Activated CD4-positive, alpha-beta memory T cell treated with anti-CD3 and anti-CD28 coated beads for 36 hours (primary cell): Measurements from ENCODE around the gene CMTM5. TPM values are rescaled to one million over a fixed set of nuclear protein-coding genes. Genes with fewer than 3 reads are reported as not detected.
A peak's percentile ranks its signal among the peaks of the same experiment; 100 is the strongest.

Experiments
- CTCF ChIA-PET: fragments of 350-600 bp; sonication (Branson Sonifier 250); formaldehyde crosslinking; loops from one replicate; lab custom pipeline; 2021; ENCODE audit warnings: antibody characterized with exemption, inconsistent platforms; lab: Charles Lee
- POLR2A ChIA-PET: fragments of 350-600 bp; sonication (Branson Sonifier 250); formaldehyde crosslinking; loops from one replicate; lab custom pipeline; 2021; ENCODE audit warnings: antibody characterized with exemption; lab: Charles Lee
- DNase-seq: peaks from one replicate; pipeline ENCODE4 v3.0.0-alpha.2; 2020
- H3K27ac Mint-ChIP-seq: one replicate; pipeline ENCODE4 v1.8.0; 2021; ENCODE audit warnings: mixed read lengths
- H3K27me3 Mint-ChIP-seq: one replicate; pipeline ENCODE4 v1.8.0; 2021; ENCODE audit warnings: mixed read lengths
- H3K36me3 Mint-ChIP-seq: one replicate; pipeline ENCODE4 v1.8.0; 2021; ENCODE audit warnings: mixed read lengths
- H3K4me1 Mint-ChIP-seq: one replicate; pipeline ENCODE4 v1.8.0; 2021; ENCODE audit warnings: low read depth, mixed read lengths
- H3K4me3 Mint-ChIP-seq: one replicate; pipeline ENCODE4 v1.8.0; 2021; ENCODE audit warnings: mild to moderate bottlenecking, mixed read lengths
- H3K9me3 Mint-ChIP-seq: one replicate; pipeline ENCODE4 v1.8.0; 2021; ENCODE audit warnings: mixed read lengths
- intact Hi-C: fragments of 100-400 bp; cut with micrococcal nuclease; formaldehyde crosslinking; loops from one replicate; pipeline ENCODE4 v1.15.1; 2023
- total RNA-seq, 2 experiments: library from RNA; stranded (reverse); gene quantifications; one replicate each; pipeline ENCODE4 v1.2.3, GENCODE V29; 2021

Gene CMTM5
- total RNA-seq, 2 experiments from 2014 or later = not detected

DNA sequence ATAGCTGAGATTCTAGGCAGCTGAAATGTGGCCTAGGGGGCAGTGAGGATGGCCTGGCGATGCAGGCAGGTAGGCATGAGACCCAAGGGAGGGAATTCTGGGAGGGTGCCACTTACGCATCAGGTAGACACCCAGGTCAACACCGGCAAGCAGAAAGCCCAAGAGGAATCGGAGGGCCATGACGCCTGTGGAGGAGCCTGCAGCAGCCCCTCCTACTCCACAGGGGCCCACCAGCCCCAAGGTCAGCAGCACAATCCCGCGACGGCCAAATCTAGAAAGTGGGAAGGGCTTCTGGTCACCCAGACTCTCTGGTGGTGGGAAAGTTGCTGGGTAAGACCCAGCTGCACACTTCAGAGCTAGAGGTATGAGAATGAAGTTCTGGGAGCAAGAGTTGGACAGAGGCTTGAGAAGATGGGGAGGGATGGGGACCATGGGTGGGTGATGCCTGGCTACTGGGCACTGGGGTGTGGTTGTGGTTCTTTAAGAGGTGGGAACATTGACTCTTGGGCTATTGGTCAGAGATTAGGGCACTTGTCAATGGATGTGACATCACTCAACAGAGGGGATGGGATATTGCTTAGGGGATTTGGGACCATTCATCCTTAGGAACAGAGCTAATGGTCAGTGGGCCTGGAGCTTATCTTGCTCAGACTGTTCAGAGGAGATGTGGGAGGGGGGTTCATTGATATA, 27.5 kb upstream of the CMTM5 start:
- DNase-seq = no peak
- Mint-ChIP-seq H3K27me3 (peaks cover 24% of the 10 kb centered on the region), H3K4me3 (no peak overlapping the region), H3K36me3 (peaks cover 2% of the 10 kb centered on the region), H3K9me3 (no peaks in the 10 kb centered on the region), H3K27ac (no peak overlapping the region), H3K4me1 (peaks cover 5% of the 10 kb centered on the region)
- intact Hi-C loops = no loop called here
- POLR2A ChIA-PET = no interaction called here
- CTCF ChIA-PET = no interaction called here

DNA sequence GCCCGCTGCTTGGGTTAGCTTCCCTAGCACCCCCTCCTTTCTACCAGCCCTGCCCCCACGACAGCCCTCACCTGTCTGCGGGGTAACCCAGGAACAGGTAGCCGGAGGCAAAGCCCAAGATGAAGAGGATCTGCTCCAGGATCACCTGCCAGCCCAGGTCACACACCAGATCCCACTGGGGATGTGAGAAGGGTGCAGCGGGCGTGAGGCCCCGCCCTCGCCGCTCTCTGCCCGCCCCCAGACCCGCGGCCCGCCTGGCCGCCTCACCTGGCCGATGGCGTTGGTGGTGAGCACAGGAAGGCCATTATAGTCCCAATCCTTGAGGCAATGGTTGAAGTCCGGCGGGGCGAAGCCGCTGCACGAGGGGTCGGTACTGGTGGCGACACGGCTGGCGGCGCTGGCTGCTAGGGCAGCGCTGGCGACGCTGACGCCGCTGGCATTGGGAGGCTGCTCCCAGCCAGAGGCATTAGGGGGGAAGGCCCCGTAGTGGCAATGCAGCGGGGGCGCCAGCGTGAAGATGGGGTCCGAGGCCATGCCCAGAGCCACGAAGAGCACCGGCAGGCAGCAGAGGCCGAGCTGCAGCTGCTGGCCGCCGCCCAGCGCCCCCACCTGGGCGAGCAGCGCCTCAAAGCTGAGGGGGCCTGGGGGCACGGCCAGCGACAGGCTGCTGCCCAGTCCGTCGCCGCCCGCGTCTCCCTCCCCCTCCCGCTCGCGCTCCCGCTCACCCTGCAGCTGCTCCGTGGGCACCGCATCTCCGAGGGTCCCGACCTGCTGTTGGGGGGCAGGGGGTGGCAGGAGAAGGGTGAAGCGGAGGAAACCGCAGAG, 25.0 kb upstream of the CMTM5 start:
- ChIA-PET CTCF (interaction anchor here (0.6 to 1.1 kb wide), 4 partner anchors 10 to 946 kb away, joined by 3 to 4 read pairs (median 3); no protein-coding TSS in a partner anchor), POLR2A (no interaction called here)
- H3K36me3 Mint-ChIP-seq = peaks cover 2% of the 10 kb centered on the region
- H3K4me3 Mint-ChIP-seq = peak overlapping the region; percentile 61
- no peaks in the 10 kb centered on the region for H3K9me3 Mint-ChIP-seq
- no peak overlapping the region for H3K27ac Mint-ChIP-seq
- peaks cover 5% of the 10 kb centered on the region for H3K4me1 Mint-ChIP-seq
- DNase-seq = no peak
- H3K27me3 Mint-ChIP-seq = peaks cover 30% of the 10 kb centered on the region
- intact Hi-C loops = no loop called here

DNA sequence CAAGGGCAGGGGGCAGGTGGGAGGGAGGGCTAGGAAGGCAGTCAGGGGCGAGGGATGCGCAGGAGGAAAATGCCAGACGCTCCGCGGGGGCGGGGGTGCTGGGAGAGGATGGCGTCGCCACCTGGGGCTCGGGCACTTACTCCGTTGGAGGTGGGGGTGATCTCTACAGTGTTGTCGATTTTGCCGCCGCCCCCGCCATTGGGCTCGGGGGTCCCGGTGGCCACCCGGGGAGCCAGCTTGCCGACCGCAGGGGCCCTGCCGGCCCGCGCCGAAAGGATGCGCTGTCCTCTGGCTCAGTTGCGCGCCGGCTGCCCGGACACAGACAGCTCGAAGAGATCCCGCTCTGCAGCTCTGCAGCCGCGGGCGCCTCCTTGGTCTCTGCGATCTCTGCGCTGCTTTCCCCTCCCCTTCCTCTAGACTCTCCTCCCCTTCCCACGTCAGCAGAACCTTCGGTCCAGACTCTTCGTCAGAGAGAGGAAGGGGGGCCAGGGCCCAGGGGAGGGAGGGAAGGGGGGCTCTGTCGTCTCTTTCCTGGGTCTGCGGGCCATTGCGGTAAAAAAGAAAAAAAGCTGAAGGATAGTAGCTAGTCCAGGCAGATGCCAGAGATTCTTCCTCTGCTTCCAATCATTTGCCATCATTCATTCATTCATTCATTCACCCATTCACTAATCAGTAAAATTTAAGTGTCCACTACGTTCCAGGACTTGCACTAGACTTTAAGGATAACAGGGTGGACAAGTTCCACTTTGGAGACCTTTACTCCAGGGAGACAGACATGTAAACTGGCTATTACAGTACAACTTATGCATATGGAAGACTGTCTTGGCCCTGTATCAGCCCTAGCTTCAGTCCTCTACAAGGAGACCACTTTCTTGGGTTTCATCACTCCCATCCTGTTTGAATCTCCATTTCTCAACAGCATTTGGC, 24.1 kb upstream of the CMTM5 start, which contains the start of gene SLC22A17:
TSS of gene SLC22A17 (minus strand) at position 382 of the 927 bp plus-strand sequence.
- no peaks in the 10 kb centered on the region for H3K9me3 Mint-ChIP-seq
- peak within 1 kb of the TSS; percentile 61 for H3K4me3 Mint-ChIP-seq
- H3K27me3 Mint-ChIP-seq = peaks cover 30% of the 10 kb centered on the region
- CTCF ChIA-PET = interaction anchor here (0.5 to 1.1 kb wide), 7 partner anchors 9 to 945 kb away, joined by 3 to 6 read pairs (median 3); no protein-coding TSS in a partner anchor
- POLR2A ChIA-PET = no interaction called here
- H3K4me1 Mint-ChIP-seq = peaks cover 5% of the 10 kb centered on the region
- DNase-seq = peak; percentile 68
- intact Hi-C loops = no loop called here
- H3K27ac Mint-ChIP-seq = no peak within 1 kb of the TSS
- peaks cover 2% of the 10 kb centered on the region for H3K36me3 Mint-ChIP-seq

DNA sequence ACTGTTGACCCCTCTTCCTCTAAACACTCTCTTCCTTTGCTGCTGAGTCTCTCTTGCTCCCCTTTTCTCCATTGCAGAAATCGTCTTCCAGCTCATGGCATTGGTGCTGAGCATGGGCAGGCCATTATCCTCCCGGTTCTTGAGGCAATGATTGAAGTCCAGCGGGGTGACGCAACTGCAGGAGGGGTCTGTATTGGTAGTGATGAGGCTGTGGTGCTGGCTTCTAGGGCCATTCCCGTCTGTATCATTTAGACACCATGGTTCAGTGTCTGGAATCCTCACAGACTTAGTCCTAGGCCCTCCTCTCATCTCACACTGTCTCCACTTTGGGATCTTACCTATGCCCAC, 23.4 kb upstream of the CMTM5 start:
- Mint-ChIP-seq H3K36me3 (peaks cover 2% of the 10 kb centered on the region), H3K27me3 (peaks cover 30% of the 10 kb centered on the region), H3K4me1 (peaks cover 5% of the 10 kb centered on the region), H3K27ac (no peak overlapping the region), H3K4me3 (peak overlapping the region; percentile 61), H3K9me3 (no peaks in the 10 kb centered on the region)
- no peak for DNase-seq
- ChIA-PET CTCF (interaction anchor here (0.5 to 1.7 kb wide), 5 partner anchors 17 to 653 kb away, joined by 3 to 9 read pairs (median 3); no protein-coding TSS in a partner anchor), POLR2A (no interaction called here)
- intact Hi-C loops = no loop called here

DNA sequence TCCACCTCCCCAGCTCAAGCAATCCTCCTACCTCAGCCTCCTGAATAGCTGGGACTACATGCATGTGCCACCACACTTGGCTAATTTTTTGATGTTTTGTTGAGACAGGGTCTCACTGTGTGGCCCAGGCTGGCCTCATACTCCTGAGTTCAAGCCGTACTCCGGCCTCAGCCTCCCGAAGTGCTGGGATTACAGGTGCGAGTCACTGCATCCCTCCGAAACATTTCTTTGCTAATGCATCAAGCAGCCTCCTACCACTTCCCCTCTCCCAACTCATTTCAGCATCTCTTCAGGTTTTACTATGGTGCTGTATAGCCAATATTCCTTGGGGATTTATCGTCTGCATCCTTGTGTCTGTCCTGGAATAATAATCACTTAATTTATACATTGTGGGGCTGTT, 21.9 kb upstream of the CMTM5 start:
- Mint-ChIP-seq H3K27me3 (peaks cover 30% of the 10 kb centered on the region), H3K9me3 (no peaks in the 10 kb centered on the region), H3K4me3 (no peak overlapping the region), H3K27ac (no peak overlapping the region), H3K4me1 (peaks cover 5% of the 10 kb centered on the region), H3K36me3 (peaks cover 2% of the 10 kb centered on the region)
- intact Hi-C loops = no loop called here
- ChIA-PET CTCF (interaction anchor here (1.7 kb wide), 1 partner anchor 25 kb away, joined by 9 read pairs; no protein-coding TSS in a partner anchor), POLR2A (no interaction called here)
- no peak for DNase-seq

DNA sequence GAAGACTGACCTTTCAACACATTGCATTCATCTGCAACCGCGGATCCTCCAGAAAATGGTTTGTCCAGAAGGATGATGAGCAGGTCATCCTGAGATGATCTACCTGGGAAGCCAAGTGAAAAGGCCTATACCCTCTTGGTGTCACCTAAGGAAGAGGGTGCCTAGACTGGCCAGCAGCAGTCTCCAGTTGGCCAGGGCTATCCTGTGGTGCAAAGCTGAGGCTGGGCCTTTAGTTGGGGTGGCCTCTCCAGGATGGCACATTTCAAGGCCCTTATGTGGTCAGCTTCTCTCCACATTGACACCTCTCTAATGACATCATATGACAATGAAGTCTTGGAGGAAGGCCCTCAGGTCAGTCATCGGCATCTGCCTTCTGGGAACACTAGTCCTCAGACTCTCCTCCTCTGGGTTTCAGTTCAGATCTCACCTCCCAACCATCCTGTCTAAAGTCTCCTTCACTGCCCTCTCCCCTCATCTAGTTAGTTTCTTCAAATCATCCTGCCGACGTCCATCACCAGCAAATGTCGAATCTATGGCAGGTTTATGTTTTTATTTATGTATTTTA, 20.9 kb upstream of the CMTM5 start:
- Mint-ChIP-seq H3K27me3 (peaks cover 25% of the 10 kb centered on the region), H3K27ac (no peak overlapping the region), H3K4me1 (peaks cover 6% of the 10 kb centered on the region), H3K36me3 (peaks cover 2% of the 10 kb centered on the region), H3K4me3 (no peak overlapping the region), H3K9me3 (no peaks in the 10 kb centered on the region)
- CTCF ChIA-PET = interaction anchor here (1.7 kb wide), 1 partner anchor 24 kb away, joined by 4 read pairs; no protein-coding TSS in a partner anchor
- POLR2A ChIA-PET = no interaction called here
- no peak for DNase-seq
- intact Hi-C loops = no loop called here

DNA sequence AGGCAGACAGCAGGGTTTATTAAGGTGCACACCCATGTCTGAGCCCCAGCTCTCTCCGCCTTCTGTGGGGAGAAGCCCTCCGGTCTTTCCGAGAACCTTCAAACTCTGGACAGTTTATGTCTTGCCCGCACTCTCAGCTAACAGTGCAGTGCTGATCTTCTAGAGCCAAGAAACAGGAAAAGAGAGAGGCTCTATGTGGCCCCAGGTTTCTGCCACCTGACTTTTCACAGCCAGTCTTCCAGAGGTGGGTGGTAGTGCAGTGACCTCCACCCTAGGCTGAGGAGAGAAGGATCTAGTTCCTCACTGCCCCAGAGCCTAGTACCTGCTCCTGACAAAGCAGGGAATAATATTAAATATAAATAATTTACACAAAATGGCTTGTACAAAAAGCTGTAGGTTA, 20.2 kb upstream of the CMTM5 start:
- no peaks in the 10 kb centered on the region for H3K36me3 Mint-ChIP-seq
- ChIA-PET CTCF (interaction anchor here (1.7 kb wide), 1 partner anchor 24 kb away, joined by 4 read pairs; no protein-coding TSS in a partner anchor), POLR2A (no interaction called here)
- intact Hi-C loops = no loop called here
- peaks cover 5% of the 10 kb centered on the region for H3K4me1 Mint-ChIP-seq
- no peaks in the 10 kb centered on the region for H3K9me3 Mint-ChIP-seq
- DNase-seq = no peak
- peaks cover 20% of the 10 kb centered on the region for H3K27me3 Mint-ChIP-seq
- H3K4me3 Mint-ChIP-seq = no peak overlapping the region
- no peak overlapping the region for H3K27ac Mint-ChIP-seq

DNA sequence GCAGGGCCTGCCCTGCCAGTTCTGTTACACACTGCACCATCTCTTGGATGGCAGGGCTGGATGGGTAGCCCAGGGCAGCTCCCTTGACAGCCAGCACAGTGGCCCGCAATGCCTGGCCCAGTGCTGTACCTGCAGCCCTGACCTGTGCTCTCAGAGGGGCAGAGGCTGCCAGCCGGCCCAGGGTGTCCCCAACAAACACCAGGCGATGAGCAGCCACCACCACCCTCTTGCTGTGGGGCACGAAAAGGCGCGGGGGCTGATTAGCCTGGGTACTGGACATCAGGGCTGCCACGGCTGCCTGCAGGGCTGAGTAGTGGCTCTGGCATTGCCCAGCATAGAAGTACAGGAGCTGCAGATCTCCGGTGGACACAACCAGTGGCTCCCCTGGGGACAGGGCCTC, 19.6 kb upstream of the CMTM5 start:
- POLR2A ChIA-PET = no interaction called here
- CTCF ChIA-PET = interaction anchor here (1.7 to 1.9 kb wide), 2 partner anchors 23 kb away, joined by 4 to 7 read pairs; no protein-coding TSS in a partner anchor
- intact Hi-C loops = no loop called here
- Mint-ChIP-seq H3K27ac (no peak overlapping the region), H3K4me3 (no peak overlapping the region), H3K27me3 (peaks cover 20% of the 10 kb centered on the region), H3K4me1 (peaks cover 5% of the 10 kb centered on the region), H3K36me3 (no peaks in the 10 kb centered on the region), H3K9me3 (no peaks in the 10 kb centered on the region)
- no peak for DNase-seq

DNA sequence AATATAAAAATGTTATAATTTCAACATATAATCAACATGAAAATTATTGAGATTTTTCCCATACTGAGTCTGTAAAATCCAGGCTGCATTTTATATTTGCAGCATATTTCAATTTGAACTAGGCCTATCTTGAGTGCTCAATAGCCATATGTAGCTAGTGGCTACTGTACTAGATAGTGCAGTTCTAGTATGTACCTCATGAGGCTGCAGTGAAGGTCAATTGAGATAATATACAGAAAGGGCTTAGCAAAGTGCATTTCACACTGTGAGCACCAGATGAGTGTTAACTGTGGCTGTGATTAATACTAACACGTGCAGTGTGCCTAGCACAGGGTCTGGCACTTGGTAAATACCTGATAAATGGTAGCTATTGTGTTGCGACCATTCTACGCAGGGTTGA, 18.8 kb upstream of the CMTM5 start:
- no peaks in the 10 kb centered on the region for H3K36me3 Mint-ChIP-seq
- H3K9me3 Mint-ChIP-seq = no peaks in the 10 kb centered on the region
- H3K27me3 Mint-ChIP-seq = peaks cover 18% of the 10 kb centered on the region
- no peak overlapping the region for H3K4me3 Mint-ChIP-seq
- ChIA-PET CTCF (interaction anchor here (1.9 kb wide), 1 partner anchor 22 kb away, joined by 7 read pairs; no protein-coding TSS in a partner anchor), POLR2A (no interaction called here)
- no peak overlapping the region for H3K27ac Mint-ChIP-seq
- intact Hi-C loops = no loop called here
- H3K4me1 Mint-ChIP-seq = peaks cover 3% of the 10 kb centered on the region
- DNase-seq = no peak

DNA sequence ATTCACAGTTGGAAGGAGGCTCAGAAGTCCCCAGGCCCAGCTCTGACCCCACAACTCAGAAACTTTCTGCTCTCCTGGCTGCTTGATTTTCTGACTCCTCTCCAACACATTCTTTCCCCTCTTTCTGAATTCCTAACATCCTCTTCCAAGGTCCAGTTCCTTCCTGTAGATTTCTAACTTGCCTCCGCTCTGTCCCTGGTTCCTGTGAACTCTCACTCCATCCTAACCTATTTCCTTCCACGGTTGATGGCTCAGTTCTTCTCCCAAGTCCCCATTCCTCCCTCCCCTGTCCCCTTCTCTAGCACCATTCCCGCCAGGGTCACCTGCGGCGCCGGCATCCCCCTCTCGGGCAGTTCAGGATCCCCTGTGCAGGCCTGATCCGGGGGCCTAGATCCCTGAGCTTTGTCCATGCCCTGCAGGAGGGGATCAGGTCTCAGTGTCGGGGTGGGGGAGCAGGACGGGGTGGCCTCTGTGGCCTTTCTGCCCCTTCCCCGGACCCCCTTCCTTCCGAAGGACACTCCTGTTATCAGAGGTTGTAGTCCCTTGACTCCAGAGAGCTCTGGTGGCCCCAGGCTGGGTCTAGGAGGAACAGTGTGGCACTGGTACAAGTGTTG, 18.2 kb upstream of the CMTM5 start:
- no peak for DNase-seq
- Mint-ChIP-seq H3K27me3 (peaks cover 14% of the 10 kb centered on the region), H3K4me1 (peaks cover 2% of the 10 kb centered on the region), H3K9me3 (no peaks in the 10 kb centered on the region), H3K36me3 (no peaks in the 10 kb centered on the region), H3K27ac (no peak overlapping the region), H3K4me3 (no peak overlapping the region)
- intact Hi-C loops = no loop called here
- POLR2A ChIA-PET = no interaction called here
- CTCF ChIA-PET = interaction anchor here (1.9 kb wide), 1 partner anchor 21 kb away, joined by 7 read pairs; no protein-coding TSS in a partner anchor

DNA sequence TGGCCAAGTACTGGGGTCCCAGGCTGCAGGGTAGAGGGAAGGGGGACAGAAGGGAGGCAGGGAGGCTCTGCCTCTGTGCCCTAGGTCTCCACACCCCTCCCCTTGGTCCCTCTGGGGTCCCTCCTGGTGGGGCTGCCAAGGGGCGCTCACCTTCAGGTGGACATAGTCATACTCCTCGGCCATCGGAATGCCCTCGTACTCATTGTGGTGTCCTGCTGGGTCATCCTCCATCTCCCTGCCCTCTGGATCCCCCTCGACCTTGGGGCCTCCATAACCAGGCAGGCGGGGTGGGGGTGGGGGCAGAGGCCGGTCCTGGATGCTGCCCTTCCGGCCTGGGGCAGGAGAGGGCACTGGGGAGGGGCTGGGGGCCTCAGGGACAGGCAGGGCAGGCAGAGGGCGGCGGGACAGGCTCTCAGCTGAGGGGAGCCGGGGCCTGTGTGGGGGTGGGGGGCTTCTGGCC, 17.6 kb upstream of the CMTM5 start:
- Mint-ChIP-seq H3K9me3 (no peaks in the 10 kb centered on the region), H3K4me1 (peaks cover 2% of the 10 kb centered on the region), H3K4me3 (no peak overlapping the region), H3K27ac (no peak overlapping the region), H3K36me3 (no peaks in the 10 kb centered on the region), H3K27me3 (peaks cover 12% of the 10 kb centered on the region)
- ChIA-PET POLR2A (no interaction called here), CTCF (interaction anchor here (1.5 to 1.9 kb wide), 3 partner anchors 20 to 33 kb away, joined by 4 to 7 read pairs (median 7); no protein-coding TSS in a partner anchor)
- DNase-seq = no peak
- intact Hi-C loops = no loop called here
